HUES64 (cell line): ENCODE results near the gene MAPK7.
A peak's percentile ranks its signal among the peaks of the same experiment; 100 is the strongest.

Experiments
- H3K27ac ChIP-seq: 2 replicates; pipeline ENCODE4 v1.7.0; 2013; ENCODE audit warnings: low read depth, low read length, inconsistent platforms
- H3K27me3 ChIP-seq: 2 replicates; pipeline ENCODE4 v1.6.1; 2013; ENCODE audit warnings: mild to moderate bottlenecking, low read length; ENCODE audit not compliant: insufficient read depth
- H3K36me3 ChIP-seq: 2 replicates; pipeline ENCODE4 v1.6.1; 2013; ENCODE audit warnings: mild to moderate bottlenecking, low read length; ENCODE audit not compliant: insufficient read depth
- H3K4me1 ChIP-seq: 2 replicates; pipeline ENCODE4 v1.6.1; 2013; ENCODE audit warnings: mild to moderate bottlenecking, low read length, moderate library complexity; ENCODE audit not compliant: insufficient read depth
- H3K4me3 ChIP-seq: 2 replicates; pipeline ENCODE4 v1.5.1; 2013; ENCODE audit warnings: mild to moderate bottlenecking, low read length, moderate library complexity
- H3K9ac ChIP-seq: 2 replicates; pipeline ENCODE4 v1.6.1; 2013; ENCODE audit warnings: mild to moderate bottlenecking, low read depth, low read length
- H3K9me3 ChIP-seq: 2 replicates; pipeline ENCODE4 v1.6.1; 2013; ENCODE audit warnings: low read depth, low read length; ENCODE audit not compliant: insufficient read depth
- WGBS: fragments of 150-250, 120-280 bp; methylation state at CpG from one replicate; pipeline ENCODE4 v1.1.7; 2013; ENCODE audit warnings: missing lambda C conversion rate; 5-methylcytosine and 5-hydroxymethylcytosine counted together

The MAPK7 gene

DNA sequence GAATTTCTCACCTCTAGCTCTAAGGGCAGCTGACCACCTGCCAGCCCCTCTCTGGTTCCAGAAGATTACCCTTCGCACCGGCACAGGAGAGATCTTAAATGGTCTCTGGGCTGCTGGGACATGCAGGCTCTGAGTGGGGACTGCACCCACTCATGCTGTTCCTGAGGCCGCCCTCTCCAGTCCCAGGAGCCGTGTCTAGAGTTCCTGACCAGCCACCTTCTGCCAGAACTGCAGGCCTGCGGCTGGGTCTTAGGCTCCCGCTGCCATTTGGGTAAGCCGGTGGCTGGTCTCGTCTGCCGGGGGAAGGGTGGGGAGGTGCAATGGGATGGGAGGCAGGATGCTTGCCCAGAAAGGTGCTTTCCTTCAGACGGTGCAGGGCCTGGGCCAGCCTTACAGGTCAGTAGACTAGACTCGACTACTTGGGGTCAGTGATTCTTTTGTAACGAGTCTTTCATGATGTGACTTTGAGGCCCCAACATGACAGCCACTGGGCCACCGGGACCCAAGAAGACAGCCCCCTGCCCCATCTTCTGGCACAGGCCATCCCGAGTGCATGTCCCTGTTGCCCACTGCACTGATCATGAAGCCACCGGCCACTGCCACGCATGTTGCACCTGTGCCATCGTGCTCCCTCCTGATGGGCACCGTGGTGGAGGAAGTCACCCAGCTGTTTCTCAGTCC, 42.2 kb upstream of the MAPK7 start:
- Histone ChIP-seq H3K4me3 (no peak overlapping the region), H3K36me3 (peaks cover 9% of the 10 kb centered on the region), H3K9me3 (no peaks in the 10 kb centered on the region), H3K27ac (no peak overlapping the region), H3K27me3 (no peaks in the 10 kb centered on the region), H3K4me1 (peaks cover 16% of the 10 kb centered on the region), H3K9ac (no peak overlapping the region)
- 89% methylated on average over 18 of the region's 18 CpGs for WGBS

DNA sequence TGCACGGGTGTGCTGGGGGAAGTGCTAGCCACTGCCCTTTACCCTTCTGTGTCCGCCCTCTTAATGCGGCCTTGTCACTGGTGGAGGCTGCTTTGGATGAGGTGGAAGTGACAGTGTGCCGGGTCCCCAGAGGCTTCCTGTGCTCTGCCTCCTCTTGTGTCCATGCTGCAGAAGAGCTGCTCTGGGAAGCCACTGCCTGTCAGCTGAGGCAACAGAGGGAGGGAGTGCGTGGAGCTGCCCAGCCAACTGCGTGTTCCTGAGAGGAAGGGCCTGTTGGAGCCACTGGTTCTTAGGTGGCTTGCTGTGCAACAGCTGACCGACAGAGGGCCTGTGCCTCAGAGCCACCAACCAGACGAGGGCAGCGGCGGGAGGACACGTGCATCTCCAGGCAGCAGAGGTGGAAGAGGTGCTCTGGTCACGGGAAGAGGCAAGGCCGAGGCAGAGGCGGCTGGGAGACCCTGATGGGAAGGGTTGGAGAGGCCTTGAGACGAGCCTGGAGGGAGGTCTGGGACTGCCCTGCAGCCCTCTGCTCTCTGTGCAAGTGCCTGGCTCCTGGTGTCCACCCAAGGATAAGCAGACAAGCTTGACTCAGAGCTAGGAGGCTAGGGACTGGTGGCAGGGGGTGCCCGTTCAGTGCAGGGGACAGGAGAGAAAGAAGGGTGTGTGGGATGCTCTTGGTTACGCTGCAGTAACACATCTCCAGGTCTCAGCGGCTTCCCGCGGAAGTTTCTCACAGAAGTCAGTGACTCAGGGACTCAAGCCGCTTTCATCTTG, 41.2 kb upstream of the MAPK7 start:
- no peak overlapping the region for H3K9ac ChIP-seq
- H3K27me3 ChIP-seq: no peaks in the 10 kb centered on the region
- H3K36me3 ChIP-seq: 0 out of 2 replicates have a peak, but pooled peaks cover 5% of the 10 kb centered on the region
- no peak overlapping the region for H3K27ac ChIP-seq
- no peak overlapping the region for H3K4me3 ChIP-seq
- H3K9me3 ChIP-seq: no peaks in the 10 kb centered on the region
- H3K4me1 ChIP-seq: peaks cover 19% of the 10 kb centered on the region
- 72% methylated on average over 21 of the region's 21 CpGs for WGBS

DNA sequence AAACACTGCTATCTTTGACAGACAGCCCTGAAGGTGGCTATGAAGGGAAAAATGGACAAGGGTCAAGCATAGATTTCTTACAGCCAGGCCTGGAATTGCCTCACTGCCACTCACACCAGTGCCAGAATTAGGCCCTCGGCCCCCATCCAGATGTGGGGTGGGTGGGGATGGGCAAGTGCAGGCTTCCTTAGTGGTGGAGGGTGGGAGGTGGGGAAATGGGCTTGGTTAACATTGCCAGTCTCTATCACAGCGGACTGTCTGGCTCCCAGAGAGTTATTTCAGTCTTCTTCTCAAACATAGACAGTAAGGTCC, 40.6 kb upstream of the MAPK7 start:
- Histone ChIP-seq H3K36me3 (0 out of 2 replicates have a peak, but pooled peaks cover 5% of the 10 kb centered on the region), H3K27ac (no peak overlapping the region), H3K4me3 (no peak overlapping the region), H3K27me3 (no peaks in the 10 kb centered on the region), H3K9me3 (no peaks in the 10 kb centered on the region), H3K9ac (no peak overlapping the region), H3K4me1 (peaks cover 20% of the 10 kb centered on the region)
- WGBS: 100% methylated on average over 1 of the region's 2 CpGs

DNA sequence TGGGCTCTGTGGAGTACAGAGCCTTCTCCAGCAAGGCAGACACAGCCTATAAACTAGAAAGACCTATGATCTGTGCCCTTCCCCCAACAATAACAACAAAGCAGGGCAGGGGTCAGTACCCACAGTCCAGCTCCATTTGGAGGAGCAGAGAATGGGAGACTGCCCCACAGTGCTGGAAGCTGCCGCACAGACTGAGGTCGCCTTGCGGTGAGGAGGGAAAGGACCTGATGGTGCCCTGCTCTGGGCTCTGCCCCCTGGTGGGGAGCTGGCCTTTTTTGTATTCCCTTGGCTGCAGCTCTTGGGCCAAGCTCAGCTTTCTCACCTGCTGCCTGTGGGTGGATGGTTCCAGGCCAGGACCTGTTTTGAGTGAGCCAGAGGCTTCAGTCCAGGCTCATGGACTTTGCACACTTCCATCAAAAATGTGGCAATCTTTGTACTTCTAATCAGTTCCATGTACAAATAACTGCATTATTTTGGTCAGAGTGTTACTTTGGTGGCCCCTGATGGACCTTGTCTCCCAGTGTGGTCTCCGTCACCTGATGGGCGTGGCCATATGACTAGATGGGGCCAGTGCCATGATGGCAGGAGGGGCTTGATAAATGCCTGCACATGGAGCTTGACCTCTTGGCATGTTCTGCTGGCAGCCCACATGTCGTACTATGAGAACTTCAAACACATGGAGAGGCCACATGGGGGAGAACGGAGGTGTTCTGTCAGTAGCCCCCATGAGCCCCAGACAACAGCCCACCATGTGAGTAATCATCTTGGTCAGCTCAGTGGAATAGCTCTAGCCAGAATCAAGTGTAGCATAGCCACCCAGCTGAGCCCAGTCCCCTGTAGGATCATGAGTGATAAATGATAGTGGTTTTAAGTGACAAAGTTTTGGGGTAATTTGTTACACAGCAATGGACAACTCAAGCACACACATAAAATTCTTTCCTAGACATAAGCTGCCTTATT, 40.0 kb upstream of the MAPK7 start:
- H3K27ac ChIP-seq: no peak overlapping the region
- peaks cover 20% of the 10 kb centered on the region for H3K4me1 ChIP-seq
- no peaks in the 10 kb centered on the region for H3K9me3 ChIP-seq
- no peak overlapping the region for H3K4me3 ChIP-seq
- H3K36me3 ChIP-seq: 0 out of 2 replicates have a peak, but pooled peaks cover 5% of the 10 kb centered on the region
- no peaks in the 10 kb centered on the region for H3K27me3 ChIP-seq
- H3K9ac ChIP-seq: no peak overlapping the region
- 86% methylated on average over 7 of the region's 7 CpGs for WGBS

DNA sequence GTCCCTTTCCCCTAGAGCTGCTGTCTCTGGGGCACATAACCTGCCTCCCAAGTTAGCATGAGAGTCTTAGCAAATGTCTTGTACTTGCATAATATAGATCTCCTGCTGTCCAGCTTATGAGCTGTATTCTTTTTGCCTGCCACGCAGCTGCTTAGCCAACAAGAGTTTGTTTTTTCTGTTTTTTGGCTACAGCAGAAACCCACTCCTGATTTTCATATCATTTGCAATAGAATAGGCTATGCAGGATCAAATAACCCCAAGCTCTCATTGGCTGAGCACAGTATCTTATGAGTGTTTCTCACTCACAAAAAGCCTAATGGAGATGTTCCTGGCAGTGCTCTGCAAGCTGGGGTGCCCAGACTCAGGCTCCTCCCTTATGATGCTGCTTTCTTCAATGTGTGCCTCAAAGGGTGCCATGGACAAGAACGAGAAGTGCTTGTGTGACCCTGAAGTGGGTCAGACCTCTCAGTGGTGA, 38.9 kb upstream of the MAPK7 start:
- peak overlapping the region; percentile 30; the same call in 1 of the 2 replicates for H3K27ac ChIP-seq
- WGBS: 47% methylated on average over 2 of the region's 2 CpGs
- H3K9ac ChIP-seq: no peak overlapping the region
- H3K9me3 ChIP-seq: no peaks in the 10 kb centered on the region
- no peaks in the 10 kb centered on the region for H3K27me3 ChIP-seq
- H3K4me3 ChIP-seq: no peak overlapping the region
- no peaks in the 10 kb centered on the region for H3K36me3 ChIP-seq
- H3K4me1 ChIP-seq: peaks cover 20% of the 10 kb centered on the region

DNA sequence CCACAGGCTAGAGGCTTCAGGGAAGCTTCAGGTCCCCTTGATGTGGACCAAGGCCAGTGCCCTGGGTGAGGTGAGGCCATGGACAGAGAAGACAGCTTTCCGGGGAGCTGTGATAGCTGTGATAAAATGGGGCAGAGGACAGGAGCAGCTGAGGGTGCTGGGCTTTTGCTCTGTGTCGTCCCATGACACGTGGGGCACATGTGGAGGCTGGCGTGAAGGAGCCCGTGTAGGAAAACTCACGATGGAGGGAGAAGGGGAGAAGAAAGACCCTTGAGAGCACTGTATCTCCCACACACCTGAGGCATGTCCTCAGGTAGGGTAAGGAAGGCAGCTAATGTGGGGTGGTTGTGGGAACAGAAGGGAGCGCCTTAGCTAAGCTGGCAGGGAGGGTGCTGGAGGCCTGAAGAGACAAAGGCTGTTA, 37.1 kb upstream of the MAPK7 start:
- H3K4me1 ChIP-seq: peaks cover 20% of the 10 kb centered on the region
- no peak overlapping the region for H3K4me3 ChIP-seq
- H3K9ac ChIP-seq: no peak overlapping the region
- H3K27ac ChIP-seq: no peak overlapping the region
- peaks cover 3% of the 10 kb centered on the region; the same call in 1 of the 2 replicates for H3K36me3 ChIP-seq
- no peaks in the 10 kb centered on the region for H3K9me3 ChIP-seq
- WGBS: 77% methylated on average over 7 of the region's 7 CpGs
- no peaks in the 10 kb centered on the region for H3K27me3 ChIP-seq

DNA sequence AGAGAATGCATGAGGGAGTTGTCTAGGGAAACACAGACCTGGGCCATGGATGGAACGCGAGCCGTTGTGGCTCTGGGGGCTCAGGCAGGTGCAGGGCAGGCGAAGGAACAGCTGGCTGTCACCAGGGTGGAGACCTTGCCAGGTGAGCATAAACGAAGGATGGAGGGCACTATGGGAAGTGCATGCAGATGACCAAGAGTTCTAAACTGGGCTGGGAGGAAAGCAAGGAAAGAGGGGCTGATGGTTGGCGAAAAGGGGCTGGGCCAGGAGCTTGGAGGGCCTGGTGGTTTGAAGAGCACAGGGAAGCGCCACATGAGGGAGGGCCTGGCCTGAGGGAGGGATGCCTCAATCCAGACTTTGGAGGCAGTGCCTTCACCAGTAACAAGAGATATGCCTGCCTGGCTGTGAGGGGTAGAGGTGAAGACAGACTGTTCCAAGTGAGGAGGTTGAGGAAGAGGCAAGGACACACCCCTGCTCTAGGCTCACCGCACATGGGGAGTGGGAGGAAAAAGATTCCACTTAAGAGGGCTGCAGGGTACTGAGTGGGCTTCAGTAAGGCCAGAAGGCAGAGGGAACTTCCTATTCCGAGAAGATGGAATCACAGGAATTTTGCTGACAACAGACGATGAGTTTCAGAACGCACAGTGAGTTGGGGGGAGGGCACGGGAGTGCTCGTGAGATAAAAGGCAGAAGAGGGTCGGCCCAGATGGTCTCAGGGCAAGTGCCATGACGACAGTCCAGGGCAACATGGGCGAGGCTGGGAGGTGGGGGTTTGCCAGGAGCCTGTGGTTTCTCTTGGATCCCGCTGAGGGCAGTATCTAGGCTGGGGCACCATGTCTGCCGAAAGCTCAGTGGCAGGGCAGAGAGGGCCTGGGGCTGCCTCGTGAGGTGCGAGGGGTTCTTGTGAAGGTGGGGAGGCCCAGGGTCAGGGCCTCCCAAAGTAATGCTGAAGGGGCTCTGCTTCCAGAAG, 36.4 kb upstream of the MAPK7 start:
- H3K9me3 ChIP-seq: no peaks in the 10 kb centered on the region
- peaks cover 20% of the 10 kb centered on the region for H3K4me1 ChIP-seq
- H3K36me3 ChIP-seq: peaks cover 6% of the 10 kb centered on the region; the same call in 1 of the 2 replicates
- no peak overlapping the region for H3K4me3 ChIP-seq
- H3K9ac ChIP-seq: no peak overlapping the region
- WGBS: 83% methylated on average over 20 of the region's 20 CpGs
- no peaks in the 10 kb centered on the region for H3K27me3 ChIP-seq
- H3K27ac ChIP-seq: no peak overlapping the region

DNA sequence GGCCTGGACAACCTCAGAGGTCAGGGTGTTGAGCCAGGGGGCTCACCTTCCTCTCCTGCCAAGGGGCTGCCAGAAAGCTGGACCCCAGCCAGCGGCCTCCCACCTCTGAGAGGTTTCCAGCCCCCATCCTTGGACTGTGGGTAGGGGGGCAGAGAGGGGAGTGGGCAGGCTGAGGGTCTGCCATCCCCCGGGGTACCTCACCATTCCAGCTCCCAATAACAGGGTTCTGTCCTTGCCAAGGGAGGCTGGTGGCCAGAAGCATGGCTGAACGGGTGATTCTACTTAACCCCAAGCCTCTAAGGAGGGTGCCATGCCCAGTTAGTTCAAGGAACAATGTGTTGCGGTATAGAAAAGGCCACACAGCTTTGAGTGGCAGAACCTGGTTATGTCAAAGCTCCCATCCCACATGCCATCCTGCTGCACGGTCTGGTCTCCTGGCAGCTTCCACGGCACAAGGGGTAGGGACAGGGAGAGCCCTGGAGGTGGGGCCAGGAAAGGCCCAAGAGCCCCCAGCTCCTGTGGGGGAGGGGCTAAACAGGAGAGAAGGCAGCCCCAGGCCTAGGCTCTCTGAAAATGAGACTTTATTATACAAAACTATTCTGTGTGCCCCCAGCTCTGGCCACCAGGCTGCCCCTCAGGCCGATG, 35.6 kb upstream of the MAPK7 start:
- Histone ChIP-seq H3K36me3 (peaks cover 8% of the 10 kb centered on the region; the same call in 1 of the 2 replicates), H3K9me3 (no peaks in the 10 kb centered on the region), H3K9ac (no peak overlapping the region), H3K4me3 (no peak overlapping the region), H3K27ac (no peak overlapping the region), H3K4me1 (peaks cover 20% of the 10 kb centered on the region), H3K27me3 (no peaks in the 10 kb centered on the region)
- 93% methylated on average over 7 of the region's 7 CpGs for WGBS

DNA sequence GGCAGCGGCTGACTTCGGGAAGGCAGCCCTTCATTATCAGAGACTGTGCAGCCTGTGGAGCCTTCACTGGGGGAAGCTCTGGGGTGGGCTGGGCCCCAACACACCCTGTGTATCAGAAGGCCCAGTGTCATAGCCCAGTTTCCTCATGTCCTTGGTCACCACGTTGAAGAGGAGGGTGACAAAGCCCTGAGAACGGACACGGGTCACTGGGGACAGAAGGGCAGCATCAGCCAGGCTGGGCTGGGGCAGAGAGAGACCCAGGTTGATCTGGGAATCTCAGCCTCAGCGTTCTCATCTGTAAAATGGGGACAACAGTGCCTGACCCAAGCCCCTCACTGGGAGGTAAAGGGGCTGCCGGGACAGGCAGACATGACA, 35.1 kb upstream of the MAPK7 start:
- no peak overlapping the region for H3K9ac ChIP-seq
- peaks cover 8% of the 10 kb centered on the region; the same call in 1 of the 2 replicates for H3K36me3 ChIP-seq
- no peaks in the 10 kb centered on the region for H3K9me3 ChIP-seq
- peaks cover 19% of the 10 kb centered on the region for H3K4me1 ChIP-seq
- 95% methylated on average over 7 of the region's 7 CpGs for WGBS
- no peak overlapping the region for H3K27ac ChIP-seq
- no peak overlapping the region for H3K4me3 ChIP-seq
- H3K27me3 ChIP-seq: no peaks in the 10 kb centered on the region
